ENCODE results near the gene HERC3.

DNA sequence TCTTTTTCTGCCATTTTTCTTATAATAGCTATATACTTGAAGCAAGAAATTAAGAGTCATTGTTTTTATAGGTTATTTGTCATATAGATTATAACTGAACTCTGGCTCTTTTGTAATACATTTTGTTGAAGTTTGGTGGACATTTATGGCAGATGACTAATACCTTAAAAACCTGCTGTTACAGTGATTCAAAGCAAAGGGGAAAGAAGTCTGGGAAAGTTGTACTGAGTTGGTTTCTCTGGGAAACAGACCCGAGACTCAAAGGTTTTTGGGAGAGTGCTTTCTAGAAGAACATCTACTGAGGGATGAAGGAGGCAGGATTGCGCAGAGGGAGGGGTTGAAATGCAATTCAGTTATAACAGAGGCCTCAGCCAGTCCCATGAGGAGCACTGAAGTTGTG lies 69.5 kb downstream of the HERC3 start:
- TF ChIP-seq, protein P1, sequence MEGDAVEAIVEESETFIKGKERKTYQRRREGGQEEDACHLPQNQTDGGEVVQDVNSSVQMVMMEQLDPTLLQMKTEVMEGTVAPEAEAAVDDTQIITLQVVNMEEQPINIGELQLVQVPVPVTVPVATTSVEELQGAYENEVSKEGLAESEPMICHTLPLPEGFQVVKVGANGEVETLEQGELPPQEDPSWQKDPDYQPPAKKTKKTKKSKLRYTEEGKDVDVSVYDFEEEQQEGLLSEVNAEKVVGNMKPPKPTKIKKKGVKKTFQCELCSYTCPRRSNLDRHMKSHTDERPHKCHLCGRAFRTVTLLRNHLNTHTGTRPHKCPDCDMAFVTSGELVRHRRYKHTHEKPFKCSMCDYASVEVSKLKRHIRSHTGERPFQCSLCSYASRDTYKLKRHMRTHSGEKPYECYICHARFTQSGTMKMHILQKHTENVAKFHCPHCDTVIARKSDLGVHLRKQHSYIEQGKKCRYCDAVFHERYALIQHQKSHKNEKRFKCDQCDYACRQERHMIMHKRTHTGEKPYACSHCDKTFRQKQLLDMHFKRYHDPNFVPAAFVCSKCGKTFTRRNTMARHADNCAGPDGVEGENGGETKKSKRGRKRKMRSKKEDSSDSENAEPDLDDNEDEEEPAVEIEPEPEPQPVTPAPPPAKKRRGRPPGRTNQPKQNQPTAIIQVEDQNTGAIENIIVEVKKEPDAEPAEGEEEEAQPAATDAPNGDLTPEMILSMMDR (IDR thresholded peaks at IDR 0.05) = no peak
- TF ChIP-seq POLR2A (IDR thresholded peaks at IDR 0.05) = no peak
